ENCODE data around the gene ITK. TPM values are rescaled to one million over a fixed set of nuclear protein-coding genes. Genes with fewer than 3 reads are reported as not detected.
"Not testable (repeated sequence)": the region's sequence is repeated elsewhere in the genome, so short reads cannot be mapped to it uniquely, and the experiment has no call there.

ITK gene
- total RNA-seq, 4 donors from 2014 or later = 0.80 to 6.3 (median 1.6) TPM

GRCh38 chr5:157177953-157178352 lies 2.7 kb upstream of the ITK start:
- Histone ChIP-seq H3K27ac (replicated peaks in 1 of 4) (no peak overlapping the region), H3K27me3 (no peaks in the 10 kb centered on the region)

GRCh38 chr5:157178966-157179365 lies 1.7 kb upstream of the ITK start:
- no peak for DNase-seq (ENCODE audit: extremely low spot score)
- Histone ChIP-seq H3K4me1 (no peaks in the 10 kb centered on the region), H3K27ac (replicated peaks in 1 of 4) (no peak overlapping the region), H3K27me3 (peaks cover 0 to 7% (median 0%) of the 10 kb centered on the region in 4 donors), H3K4me3 (no peak overlapping the region), H3K36me3 (no peaks in the 10 kb centered on the region), H3K9me3 (peaks cover 0 to under 1% (median 0%) of the 10 kb centered on the region in 4 donors)
- TF ChIP-seq EP300 (IDR thresholded peaks at IDR 0.05) = no peak
- TF ChIP-seq CTCF (IDR thresholded peaks at IDR 0.05) = no peak
- TF ChIP-seq POLR2A (IDR thresholded peaks at IDR 0.05; ENCODE audit: low read depth) = no peak
- no peak for TF ChIP-seq POLR2AphosphoS5 (IDR thresholded peaks at IDR 0.05)
- intact Hi-C loops (cut with DNase I) = no loop called here
- WGBS = 89% methylated on average over 3 of the region's 3 CpGs

More at GRCh38 chr5:157177953-157178352, 2.7 kb upstream of the ITK start:
- TF ChIP-seq EP300 (IDR thresholded peaks at IDR 0.05) = no peak
- TF ChIP-seq POLR2AphosphoS5 (IDR thresholded peaks at IDR 0.05) = no peak
- TF ChIP-seq CTCF (IDR thresholded peaks at IDR 0.05) = no peak
- TF ChIP-seq POLR2A (IDR thresholded peaks at IDR 0.05; ENCODE audit: low read depth) = no peak
- DNase-seq (ENCODE audit: extremely low spot score) = peak; percentile 62
- no peaks in the 10 kb centered on the region for H3K36me3 ChIP-seq
- no peak overlapping the region for H3K4me3 ChIP-seq
- WGBS = 64% methylated on average over 6 of the region's 6 CpGs
- intact Hi-C loops (cut with DNase I) = no loop called here
- H3K4me1 ChIP-seq = no peaks in the 10 kb centered on the region
- no peaks in the 10 kb centered on the region for H3K9me3 ChIP-seq

- 74% methylated on average over 3 of the region's 3 CpGs for WGBS
- TF ChIP-seq EP300 (IDR thresholded peaks at IDR 0.05) = no peak
- no peak for TF ChIP-seq CTCF (IDR thresholded peaks at IDR 0.05)
- H3K27me3 ChIP-seq = peaks cover 0 to 23% (median 0%) of the 10 kb centered on the region in 4 donors
- intact Hi-C loops (cut with DNase I) = no loop called here
- H3K4me3 ChIP-seq = no peak overlapping the region
- H3K27ac ChIP-seq (replicated peaks in 1 of 4) = no peak overlapping the region
- no peaks in the 10 kb centered on the region for H3K36me3 ChIP-seq
- DNase-seq (ENCODE audit: extremely low spot score) = peak; percentile 80
- H3K4me1 ChIP-seq = no peaks in the 10 kb centered on the region
- peaks cover 0 to 6% (median 0%) of the 10 kb centered on the region in 4 donors for H3K9me3 ChIP-seq
Measured at GRCh38 chr5:157182143-157182757, 1.6 kb downstream of the ITK start.

- 94% methylated on average over 8 of the region's 8 CpGs for WGBS
- no peaks in the 10 kb centered on the region for H3K4me1 ChIP-seq
- intact Hi-C loops (cut with DNase I) = no loop called here
Measured at GRCh38 chr5:157184117-157184670, 3.6 kb downstream of the ITK start.

GRCh38 chr5:157185122-157185521 lies 4.5 kb downstream of the ITK start:
- DNase-seq (ENCODE audit: extremely low spot score); H3K36me3 ChIP-seq; intact Hi-C loops (cut with DNase I); H3K4me1 ChIP-seq; H3K27ac ChIP-seq (replicated peaks in 1 of 4); H3K4me3 ChIP-seq; H3K9me3 ChIP-seq: not testable (repeated sequence)
- 94% methylated on average over 6 of the region's 6 CpGs for WGBS
- peaks cover 0 to 23% (median 0%) of the 10 kb centered on the region in 4 donors for H3K27me3 ChIP-seq

More at GRCh38 chr5:157184117-157184670, 3.6 kb downstream of the ITK start:
- H3K27me3 ChIP-seq = peaks cover 0 to 23% (median 0%) of the 10 kb centered on the region in 4 donors
- no peak overlapping the region for H3K4me3 ChIP-seq
- DNase-seq (ENCODE audit: extremely low spot score) = peak; percentile 50
- no peaks in the 10 kb centered on the region for H3K36me3 ChIP-seq
- TF ChIP-seq EP300 (IDR thresholded peaks at IDR 0.05) = no peak
- TF ChIP-seq POLR2AphosphoS5 (IDR thresholded peaks at IDR 0.05) = no peak
- no peak for TF ChIP-seq POLR2A (IDR thresholded peaks at IDR 0.05; ENCODE audit: low read depth)
- no peak for TF ChIP-seq CTCF (IDR thresholded peaks at IDR 0.05)
- H3K9me3 ChIP-seq = peaks cover 0 to 6% (median 0%) of the 10 kb centered on the region in 4 donors
- H3K27ac ChIP-seq (replicated peaks in 1 of 4) = no peak overlapping the region
